Measurements from ENCODE around the gene NOM1.

The NOM1 gene

GRCh38 chr7:156984174-156984891, 34.8 kb downstream of the NOM1 start:
- DNase-seq = no peak

- no peak for DNase-seq
Measured at GRCh38 chr7:156985101-156985992, 35.8 kb downstream of the NOM1 start.

GRCh38 chr7:156986378-156986777, 36.9 kb downstream of the NOM1 start:
- DNase-seq = no peak

GRCh38 chr7:156988343-156989185, 39.1 kb downstream of the NOM1 start:
- no peak for DNase-seq

GRCh38 chr7:156989766-156990535, 40.4 kb downstream of the NOM1 start:
- no peak for DNase-seq

GRCh38 chr7:156993021-156993924, 43.8 kb downstream of the NOM1 start:
- no peak for DNase-seq

GRCh38 chr7:156993925-156994235, 44.4 kb downstream of the NOM1 start:
- DNase-seq = no peak

- no peak for DNase-seq
Measured at GRCh38 chr7:156994417-156994816, 44.9 kb downstream of the NOM1 start.

GRCh38 chr7:156998988-156999957, 49.8 kb downstream of the NOM1 start:
- DNase-seq = no peak

- no peak for DNase-seq
Measured at GRCh38 chr7:156999958-157000726, 50.6 kb downstream of the NOM1 start.

GRCh38 chr7:157000741-157001653, 51.5 kb downstream of the NOM1 start:
- no peak for DNase-seq

- DNase-seq = no peak
Measured at GRCh38 chr7:157001920-157002818, 52.7 kb downstream of the NOM1 start.

- DNase-seq = no peak
Measured at GRCh38 chr7:157002819-157003421, 53.4 kb downstream of the NOM1 start.

- DNase-seq = no peak
Measured at GRCh38 chr7:157003445-157003755, 53.9 kb downstream of the NOM1 start.

GRCh38 chr7:157003756-157004520, 54.4 kb downstream of the NOM1 start:
- DNase-seq = no peak

Data from effector CD8-positive, alpha-beta T cell (primary cell).